Measurements from ENCODE around the gene EP400.
"Not testable (repeated sequence)": the region's sequence is repeated elsewhere in the genome, so short reads cannot be mapped to it uniquely, and the experiment has no call there.

Gene EP400

DNA sequence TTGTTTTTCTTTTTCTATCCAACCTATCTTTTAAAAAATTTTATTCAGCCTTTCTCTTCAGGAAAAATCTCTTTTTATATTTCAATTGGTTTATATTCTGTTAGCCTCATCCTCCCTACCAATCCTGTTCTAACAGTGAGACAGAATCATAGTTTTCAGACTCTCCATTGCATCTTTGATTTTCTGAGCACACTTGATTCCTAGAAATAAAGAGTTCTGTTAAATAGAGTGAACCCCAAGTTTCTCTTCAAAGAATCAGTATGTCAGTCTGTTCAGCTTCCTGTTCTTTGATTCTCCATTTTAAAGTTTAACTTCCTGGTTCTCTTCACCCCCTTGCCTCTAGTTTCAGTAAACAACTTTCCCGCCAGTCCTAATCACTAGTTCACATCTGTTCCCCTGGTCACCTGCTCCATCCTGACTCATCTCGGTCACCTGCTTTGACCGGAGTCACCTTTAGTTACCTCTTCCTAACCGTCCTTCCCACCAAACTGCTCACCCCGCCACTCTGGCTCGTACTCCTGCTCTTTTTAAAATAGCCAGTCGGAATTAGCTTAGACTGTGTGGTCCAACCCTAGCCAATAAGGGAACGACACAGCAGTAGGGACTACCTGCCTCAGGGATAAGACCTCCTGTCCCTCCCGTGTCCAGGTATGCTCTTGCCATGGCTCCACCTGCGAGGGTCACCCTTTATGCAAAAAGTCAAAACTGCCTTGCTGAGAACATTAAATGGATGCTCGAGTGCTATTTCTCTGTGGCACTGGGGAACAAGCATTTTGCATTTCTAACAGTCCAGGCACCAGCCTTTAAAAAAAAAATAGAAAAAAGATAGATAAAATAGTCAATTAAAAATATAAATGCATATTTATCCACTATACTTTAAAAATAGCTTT is 146.0 kb downstream of the EP400 start:
- DNase-seq: no peak

DNA sequence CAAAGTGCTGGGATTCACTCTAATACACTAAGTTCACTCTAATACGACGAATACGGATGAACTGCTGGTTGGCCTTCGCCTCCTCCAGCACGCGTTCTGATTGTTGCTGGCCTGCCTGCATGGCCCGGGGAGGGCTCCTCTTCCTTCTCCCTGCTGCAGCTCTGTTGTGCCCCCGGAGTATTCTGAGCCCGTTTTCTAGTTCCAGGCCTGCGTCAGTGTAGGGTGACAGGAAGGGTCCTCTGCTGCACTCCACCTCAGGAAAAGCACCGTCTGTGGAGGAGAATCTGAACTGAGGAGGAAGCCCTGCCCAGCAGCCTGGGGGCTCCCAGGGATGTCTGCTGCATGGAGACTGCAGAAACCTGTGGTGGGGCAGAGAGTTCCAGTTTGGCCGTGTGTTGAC is 150.0 kb downstream of the EP400 start:
- DNase-seq: no peak

DNA sequence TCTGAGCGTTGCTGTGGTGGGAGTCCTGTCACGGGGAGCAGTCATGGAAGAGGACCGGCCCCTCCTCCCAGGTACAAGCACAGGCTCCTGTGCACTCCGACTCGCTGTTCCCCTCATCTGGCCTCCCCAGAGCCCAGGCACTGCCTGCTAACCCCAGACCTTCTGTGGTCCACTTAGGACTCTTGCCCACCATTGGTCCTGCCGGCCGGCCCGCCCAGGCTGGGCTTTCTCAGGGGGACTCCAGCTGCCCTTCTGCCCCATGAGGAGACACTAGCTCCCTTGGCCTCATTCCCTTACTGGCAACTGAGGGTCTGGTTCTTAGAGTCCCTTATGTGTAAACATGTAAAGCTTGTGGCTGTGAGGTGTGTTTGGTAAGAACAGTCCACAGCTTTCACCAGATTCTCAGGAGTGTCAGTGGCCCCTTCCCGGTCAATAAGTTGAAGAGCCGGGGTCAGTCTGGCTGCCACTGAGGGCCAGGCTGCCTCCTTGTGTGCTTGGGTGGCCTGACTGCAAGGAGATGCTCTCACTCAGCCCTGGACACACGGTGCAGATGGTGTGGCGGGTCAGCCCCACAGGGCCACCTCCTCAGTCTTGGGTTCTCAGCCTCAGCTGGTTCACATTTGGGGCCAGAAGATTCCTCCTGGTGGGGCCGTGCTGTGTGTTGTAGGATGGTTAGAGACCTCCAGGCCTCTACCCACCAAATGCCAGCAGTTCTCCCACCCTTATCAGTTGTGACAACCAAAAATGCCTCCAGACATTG is 150.7 kb downstream of the EP400 start:
- DNase-seq: no peak

DNA sequence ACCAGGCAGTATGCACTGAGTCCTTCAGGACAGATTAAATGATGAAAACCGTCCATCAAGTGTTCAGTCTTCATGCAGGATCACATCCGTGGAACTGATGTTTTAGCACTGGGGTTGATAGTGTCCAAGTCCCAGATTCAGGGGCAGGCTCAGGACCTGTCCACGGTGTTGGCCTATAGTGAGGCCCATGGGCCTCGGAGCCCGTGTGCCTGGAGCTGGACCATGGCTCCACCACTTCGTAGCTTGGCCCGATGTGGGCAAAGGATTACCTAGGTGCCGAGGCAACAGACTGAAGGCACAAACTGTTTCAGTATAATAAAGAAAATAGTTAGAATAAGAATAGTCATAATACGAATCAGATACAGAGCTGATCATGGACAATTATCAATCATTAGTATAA is 152.6 kb downstream of the EP400 start:
- no peak for DNase-seq

DNA sequence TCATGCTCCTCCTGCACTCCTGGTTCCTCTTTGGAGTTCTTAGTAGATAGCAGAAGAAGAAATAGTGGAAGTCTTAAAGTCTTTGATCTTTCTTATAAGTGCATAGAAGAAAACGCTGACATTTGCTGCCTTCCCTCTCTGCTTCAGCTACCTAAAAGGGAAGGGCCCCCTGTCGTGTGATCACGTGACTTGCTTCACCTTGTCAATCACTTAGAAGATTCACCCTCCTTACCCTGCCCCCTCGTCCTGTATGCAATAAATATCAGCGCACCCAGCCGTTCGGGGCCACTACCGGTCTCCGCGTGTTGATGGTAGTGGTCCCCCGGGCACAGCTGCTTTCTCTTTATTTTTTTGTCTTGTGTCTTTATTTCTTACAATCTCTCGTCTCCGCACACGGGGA is 153.3 kb downstream of the EP400 start:
- DNase-seq: not testable (repeated sequence)

DNA sequence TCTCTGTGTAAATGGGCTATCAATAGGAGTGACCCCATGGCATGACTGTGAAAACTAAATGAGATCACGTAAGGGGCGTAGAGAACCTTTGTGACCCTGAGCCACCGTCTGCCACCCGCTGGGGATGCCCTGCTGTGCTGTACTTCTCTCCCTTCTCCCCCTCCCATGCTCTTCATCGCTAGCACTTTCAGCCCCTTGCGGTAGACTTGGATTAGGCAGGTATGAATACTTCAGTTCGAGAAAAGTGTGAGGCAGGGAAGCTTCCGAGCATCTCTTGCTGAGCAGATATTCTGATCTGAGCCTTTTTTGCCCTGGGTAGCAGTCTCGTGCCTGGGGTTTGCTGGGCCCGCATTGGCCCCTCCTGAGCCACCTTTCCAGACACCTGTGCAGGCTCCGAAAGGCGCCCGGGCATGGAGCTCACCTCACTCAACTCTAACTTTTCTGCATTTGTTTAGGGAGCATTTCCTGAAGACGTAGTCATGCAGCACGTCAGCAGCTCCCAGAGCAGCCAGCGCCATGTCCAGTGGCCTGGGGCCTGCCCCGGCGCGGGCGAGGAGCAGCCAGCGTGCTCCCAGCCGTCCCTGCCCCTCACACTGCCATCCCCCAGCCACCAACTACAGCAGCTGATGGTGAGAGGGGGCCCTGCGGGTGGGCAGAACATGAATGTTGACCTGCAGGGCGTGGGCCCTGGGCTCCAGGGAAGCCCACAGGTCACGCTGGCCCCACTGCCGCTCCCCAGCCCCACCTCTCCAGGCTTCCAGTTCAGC is 154.0 kb downstream of the EP400 start:
- no peak for DNase-seq

DNA sequence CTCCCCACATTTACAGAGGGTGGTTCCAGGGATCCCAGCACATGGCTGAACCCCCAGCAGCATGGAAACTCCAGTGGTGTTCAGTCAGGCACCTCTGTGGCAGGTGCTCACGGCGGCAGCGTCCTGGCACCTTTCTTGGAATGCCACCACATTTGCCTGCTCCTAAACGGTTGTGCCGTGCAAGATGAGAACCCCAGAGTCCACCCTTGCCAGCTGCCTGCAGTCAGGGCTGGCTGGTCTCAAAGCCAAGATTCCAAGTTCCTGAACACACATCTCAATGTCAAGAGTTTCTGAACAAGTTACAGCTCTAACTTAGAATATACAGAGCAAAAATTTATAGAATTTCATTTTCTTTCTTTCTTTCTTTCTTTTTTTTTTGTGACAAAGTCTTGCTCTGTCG is 155.7 kb downstream of the EP400 start:
- DNase-seq: no peak

DNA sequence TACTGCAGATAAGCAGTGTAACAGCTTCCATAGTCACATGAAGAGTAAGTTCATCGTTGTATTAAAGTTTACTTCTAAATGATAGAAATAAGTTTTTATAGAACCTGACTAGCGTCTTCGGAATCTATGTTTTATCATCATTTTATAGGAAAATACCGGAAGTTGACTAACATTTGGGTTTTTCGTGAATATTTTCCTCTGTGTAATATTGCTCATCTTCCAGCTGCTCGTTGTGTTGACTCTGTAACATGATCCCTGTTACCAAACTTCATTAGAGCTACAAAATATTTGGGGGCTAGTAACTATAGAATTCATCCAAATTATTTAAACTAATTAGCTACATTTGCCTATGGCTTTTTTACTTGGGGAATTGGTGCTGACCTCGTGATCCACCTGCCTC is 157.2 kb downstream of the EP400 start:
- no peak for DNase-seq

DNA sequence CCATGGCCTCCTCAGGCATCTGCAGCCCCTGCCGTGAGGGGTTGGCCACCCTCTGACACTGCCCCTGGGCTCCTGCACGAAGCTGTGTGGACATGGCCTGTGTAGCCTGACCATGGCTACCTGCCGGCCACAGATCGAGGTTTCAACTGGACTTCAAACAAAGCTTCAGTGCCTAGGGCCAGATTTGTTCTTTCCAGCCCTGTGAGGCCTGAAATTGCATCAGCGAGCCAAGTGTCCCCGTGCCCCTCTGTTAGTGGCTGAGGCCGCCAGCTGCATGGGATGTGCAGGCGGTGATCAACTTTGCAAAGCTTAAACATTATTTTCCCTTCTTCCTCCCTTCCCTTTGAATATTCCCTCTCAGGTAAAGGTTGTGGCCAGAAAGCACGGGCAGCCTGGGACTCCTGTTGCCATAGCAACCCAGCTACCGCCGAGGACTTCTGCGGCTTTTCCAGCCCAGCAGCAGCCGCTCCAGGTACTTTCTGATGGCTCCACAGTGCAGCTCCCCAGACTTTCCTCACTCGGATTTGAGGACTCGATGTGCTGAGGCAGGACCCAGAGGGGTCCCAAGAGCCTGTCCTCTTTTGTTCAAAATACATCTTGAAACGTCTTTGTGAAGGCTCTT is 158.6 kb downstream of the EP400 start:
- DNase-seq: no peak

DNA sequence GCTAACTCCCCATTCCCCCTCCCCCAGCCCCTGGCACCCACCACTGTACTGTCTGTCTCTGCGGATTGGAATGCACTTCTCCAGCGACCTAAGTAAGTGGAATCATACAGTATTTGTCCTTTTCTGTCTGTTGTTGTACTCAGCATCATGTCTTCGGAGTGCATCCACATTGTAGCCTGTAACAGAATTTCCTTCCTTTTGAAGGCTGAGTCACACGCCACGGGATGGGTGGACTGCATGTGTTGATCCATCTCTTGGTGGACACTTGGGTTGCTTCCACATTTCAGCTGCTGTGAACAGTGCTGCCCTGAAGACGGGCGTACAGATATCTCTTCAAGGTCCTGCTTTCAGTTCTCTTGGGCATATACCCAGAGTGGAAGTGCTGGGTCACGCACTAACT is 160.0 kb downstream of the EP400 start:
- no peak for DNase-seq

DNA sequence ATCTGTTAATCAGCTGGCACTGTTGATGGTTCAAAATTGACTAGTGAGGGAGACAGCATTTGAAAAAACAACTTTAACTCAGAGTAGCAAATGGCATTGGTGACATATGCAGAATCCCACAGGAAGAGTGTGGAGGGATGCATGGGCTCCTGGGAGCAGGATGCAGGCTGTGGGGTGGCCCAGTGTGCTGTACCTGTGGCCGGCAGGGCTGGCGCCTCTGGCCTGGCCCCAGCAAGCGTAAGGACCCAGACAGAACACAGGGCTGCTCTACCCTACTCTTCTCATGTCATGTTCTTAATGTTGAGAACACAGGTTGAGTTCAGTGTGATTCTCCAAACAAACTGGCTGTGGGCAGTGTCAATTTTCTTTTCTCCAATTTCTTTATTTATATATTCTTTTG is 160.9 kb downstream of the EP400 start:
- no peak for DNase-seq

DNA sequence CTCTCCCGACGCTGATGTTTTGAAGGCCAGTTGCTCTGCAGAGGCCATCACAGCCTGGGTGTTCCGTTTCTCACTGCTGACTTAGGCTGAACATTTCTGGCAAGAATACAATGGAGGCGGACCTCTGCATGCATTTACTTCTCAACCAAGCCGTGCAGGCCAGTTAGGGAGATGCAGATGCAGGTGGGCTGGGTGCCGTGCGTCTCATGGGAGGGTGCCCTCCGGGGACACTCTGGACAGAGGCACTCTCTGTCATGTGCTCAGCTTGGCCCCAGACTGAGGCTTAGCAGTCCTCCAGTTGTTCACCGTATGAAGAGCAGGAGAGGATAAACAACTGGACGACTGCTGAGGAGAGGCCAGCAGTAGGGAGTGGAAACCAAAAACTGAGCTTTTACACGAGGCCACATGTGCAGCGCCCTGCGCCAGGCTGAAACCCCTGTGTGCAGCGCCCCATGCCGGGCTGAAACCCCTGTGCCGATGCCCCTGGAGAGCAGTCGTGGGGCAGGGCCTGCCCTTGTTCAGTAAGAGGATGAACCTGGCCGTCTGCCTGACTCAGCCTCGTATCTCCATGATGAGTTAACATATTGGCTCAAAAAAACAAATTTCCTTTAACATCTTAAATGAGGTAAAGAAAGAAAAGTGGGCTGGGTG is 162.0 kb downstream of the EP400 start:
- DNase-seq: no peak

DNA sequence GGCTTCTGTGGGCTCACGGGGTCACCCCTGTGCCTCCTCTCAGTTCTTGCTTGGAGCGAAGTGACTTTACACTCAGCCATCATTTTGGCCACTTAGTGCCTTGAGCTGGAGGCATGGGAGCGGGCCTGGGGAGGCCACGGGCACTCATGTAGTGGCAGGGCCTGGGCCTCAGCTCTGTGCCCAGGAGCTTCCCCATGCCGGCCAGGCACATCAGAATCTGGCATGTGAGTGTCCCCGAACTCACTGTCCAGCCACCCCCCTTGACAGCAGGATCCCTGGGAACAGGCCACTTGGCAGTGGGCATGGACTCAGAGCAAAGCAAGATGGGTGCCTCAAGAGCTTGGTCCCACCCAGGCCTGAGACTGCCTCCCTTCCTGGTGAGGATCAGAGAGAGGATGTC is 164.9 kb downstream of the EP400 start:
- no peak for DNase-seq

DNA sequence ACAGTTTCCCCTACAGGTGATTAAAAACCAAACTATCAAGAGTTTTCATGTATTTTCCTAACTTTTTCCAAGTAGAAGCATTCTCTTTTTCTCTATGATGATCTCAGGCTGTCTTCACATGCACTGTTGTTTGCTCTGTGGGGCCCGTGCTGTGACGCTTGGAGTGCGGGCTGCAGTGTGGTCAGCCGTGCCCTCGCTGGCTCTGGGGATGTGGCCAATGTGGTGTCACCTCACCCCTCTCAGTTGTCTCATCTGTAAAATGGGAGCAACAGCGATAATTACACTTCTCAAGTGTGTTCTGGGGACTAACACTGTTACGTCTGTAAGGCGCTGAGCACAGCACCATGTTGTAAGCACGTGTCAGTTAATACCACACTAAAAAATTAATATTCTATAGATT is 165.8 kb downstream of the EP400 start:
- no peak for DNase-seq

DNA sequence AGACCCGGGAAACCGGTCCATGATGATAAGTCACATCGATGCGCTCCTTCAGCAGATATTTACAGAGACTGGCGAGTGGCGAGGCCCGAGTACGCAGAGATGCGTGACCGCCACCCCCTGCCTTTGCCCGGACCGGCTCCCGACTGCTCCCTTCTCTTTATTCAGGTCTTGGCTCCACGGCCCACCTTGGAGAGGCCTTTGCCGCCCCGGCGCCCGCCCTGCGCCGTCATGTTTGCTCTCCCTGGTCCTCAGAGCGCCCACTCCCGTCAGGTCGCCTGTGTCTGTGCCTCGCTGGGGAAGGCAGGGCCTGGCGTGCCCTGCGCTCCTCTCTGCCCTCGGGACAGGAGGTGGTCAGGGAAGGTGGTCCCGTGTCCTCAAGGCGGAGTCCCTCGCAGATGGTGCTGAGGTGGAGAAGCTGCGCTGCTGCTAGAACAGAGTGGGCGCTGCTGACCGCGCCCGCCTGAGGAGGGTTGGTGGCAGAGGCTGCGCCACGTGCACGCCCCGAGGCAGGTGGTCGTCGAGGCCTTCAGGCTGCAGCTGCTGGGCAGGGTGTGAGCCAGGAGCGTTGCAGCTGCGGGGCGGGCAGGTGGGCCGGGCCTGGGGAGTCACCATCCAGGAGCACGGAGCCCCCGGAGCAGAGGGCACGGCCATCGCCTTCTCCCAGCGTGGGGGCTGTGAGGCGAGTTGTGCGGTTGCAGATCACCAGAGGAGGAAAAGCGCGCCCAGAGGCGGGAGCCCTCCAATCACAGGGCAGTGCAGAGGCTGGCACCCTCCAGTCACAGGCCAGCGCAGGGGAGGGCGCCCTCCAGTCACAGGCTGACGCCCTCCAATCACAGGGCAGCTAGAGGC is 167.2 kb downstream of the EP400 start:
- DNase-seq: no peak

DNA sequence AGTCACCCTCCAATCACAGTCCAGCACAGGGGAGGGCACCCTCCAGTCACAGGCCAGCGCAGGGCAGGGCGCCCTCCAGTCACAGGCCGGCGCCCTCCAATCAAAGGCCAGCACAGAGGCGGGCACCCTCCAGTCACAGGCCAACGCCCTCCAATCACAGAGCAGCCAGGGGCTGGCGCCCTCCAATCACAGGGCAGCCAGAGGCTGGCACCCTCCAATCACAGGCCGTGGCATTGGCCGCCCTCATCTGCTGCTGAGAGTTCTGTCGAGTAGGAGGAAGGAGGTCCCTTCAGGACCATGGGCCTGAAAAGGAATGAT is 167.8 kb downstream of the EP400 start:
- DNase-seq: no peak

DNA sequence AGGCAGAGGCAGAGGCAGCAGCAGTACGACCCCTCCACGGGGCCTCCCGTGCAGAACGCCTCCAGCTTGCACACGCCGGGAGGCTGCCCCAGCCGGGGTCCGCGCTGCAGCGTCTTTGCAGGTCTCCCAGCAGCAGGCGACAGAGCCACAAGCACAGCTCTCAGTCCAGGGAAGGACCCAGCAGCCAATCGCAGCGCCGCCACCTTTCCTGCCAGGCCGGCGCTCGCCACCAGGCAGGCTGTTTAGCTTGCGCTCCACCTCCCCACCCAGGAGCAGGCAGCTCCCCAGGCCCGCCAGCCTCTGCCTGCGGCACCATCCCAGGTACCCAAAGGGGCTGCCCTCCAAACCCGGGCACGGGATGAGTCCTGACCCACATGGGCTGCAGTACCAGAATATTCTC is 169.1 kb downstream of the EP400 start:
- DNase-seq: no peak

DNA sequence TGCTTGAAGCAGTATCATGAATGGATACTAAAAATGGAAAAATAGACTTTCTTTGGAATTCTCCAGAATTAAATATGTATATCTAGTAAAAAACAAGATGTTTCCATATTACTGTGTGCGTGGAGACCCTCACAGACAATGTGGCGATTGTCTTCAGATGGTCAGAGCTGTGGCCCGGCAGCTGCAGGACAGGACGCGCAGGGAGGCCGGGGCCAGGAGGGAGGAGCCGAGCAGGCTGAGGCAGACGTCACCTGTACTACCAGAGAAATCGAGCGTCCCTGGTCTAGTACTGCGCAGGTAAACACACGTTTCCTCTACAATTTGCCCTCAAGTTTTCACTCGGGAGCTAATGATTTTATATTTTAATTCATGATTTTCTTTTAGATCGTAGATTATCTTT is 171.5 kb downstream of the EP400 start:
- DNase-seq: no peak

DNA sequence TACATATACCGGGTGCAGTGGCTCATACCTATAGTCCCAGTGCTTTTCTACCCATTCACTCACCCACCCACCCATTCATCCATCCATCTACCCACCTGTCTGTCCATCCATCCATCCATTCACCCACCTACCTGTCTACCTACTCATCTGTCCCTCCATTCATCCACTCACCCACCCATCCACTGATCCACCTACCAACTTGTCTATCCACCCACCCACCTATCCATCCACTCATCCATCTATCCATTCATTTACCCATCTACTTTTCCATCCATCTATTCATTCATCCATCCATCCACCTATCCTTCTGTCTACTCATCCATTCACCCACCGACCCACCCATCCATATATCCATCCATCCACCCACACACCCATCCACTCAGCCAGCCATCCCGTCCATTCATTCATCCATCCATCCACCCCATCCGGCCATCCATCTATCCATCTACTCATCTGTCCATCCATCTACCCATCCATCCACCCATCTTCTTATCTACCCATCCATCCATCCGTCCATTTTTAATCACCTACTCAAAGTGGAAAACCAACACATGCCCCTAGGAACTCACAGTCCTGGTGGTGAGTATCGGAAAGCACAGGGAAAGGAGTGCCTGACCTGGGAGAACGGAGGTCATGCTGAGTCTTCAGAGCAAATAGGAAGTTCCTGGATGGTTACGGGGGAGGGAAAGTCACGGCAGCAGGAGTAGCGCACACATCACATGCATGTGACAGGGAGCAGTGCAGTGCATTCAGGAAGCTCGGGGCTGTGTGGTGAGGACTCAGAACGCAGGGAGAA is 174.4 kb downstream of the EP400 start:
- DNase-seq: no peak

DNA sequence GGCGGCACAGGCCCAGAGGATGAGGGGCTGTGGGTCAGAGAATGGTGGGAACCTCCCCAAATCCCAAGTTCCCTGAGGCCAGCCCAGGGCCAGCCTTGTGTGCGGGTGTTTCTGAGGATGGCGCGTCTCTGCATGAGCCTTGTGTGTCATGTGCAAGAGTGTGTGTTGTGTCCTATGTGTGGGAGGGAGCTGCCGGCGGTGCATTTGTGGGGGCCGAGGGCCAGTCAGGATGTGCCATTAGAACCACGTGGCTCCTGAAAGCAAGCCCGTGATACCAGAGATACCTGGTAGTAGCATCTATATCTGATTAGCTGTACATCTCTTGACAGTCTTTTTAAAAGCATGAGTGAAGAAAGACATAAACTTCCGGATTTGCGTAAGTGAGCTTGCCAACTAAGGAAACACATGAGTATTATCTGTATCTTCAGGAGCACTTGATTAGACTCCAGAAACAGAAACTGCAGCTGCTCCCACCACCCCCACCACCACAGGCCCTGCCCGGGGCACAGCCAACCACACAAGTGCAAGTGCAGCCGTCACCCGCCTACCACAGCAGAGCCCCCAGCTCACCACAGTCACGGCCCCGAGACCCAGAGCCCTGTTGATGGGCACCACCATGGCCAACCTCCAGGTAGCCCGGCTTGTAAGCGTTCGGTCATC is 175.2 kb downstream of the EP400 start:
- no peak for DNase-seq
